SK-N-SH treated with all-trans-retinoic acid at 6 μM for 48 hours (cell line): ENCODE results near the gene SELENOT.

Experiments used
- PATZ1 ChIP-seq: fragments of 250-450 bp; sonication (Bioruptor Pico); IDR thresholded peaks from 2 replicates; pipeline ENCODE4 v1.8.0; 2020; ENCODE audit warnings: mild to moderate bottlenecking, moderate library complexity, borderline replicate concordance
- ZFP3 ChIP-seq: fragments of 250-450 bp; sonication (Bioruptor Pico); IDR thresholded peaks from 2 replicates; pipeline ENCODE4 v1.5.0; 2020; ENCODE audit warnings: mild to moderate bottlenecking, moderate library complexity

GRCh38 chr3:150673966-150674365 is 70.8 kb downstream of the SELENOT start:
- TF ChIP-seq PATZ1 (CRISPR knock-in tag) (no peak), ZFP3 (CRISPR knock-in tag) (no peak)
